Dendritic cell treated with granulocyte-macrophage colony-stimulating factor and Interleukin-4, amounts not matched to agents 40 ng/mL and 50 ng/mL, for 4 days (primary cell): ENCODE measurements around the gene SRPK3.

ENCODE experiments used
- H3K27ac Mint-ChIP-seq: one replicate; pipeline ENCODE4 v1.8.0; 2022; ENCODE audit warnings: mild to moderate bottlenecking, mixed read lengths
- H3K27me3 Mint-ChIP-seq: one replicate; pipeline ENCODE4 v1.8.0; 2022; ENCODE audit warnings: mild to moderate bottlenecking, mixed read lengths
- H3K36me3 Mint-ChIP-seq: one replicate; pipeline ENCODE4 v1.8.0; 2022; ENCODE audit warnings: low read depth, mixed read lengths
- H3K4me1 Mint-ChIP-seq: one replicate; pipeline ENCODE4 v1.8.0; 2022; ENCODE audit warnings: low read depth, mixed read lengths
- H3K4me3 Mint-ChIP-seq: one replicate; pipeline ENCODE4 v1.8.0; 2022; ENCODE audit warnings: mild to moderate bottlenecking, moderate library complexity, mixed read lengths
- H3K9me3 Mint-ChIP-seq: one replicate; pipeline ENCODE4 v1.8.0; 2022; ENCODE audit warnings: mixed read lengths
- intact Hi-C: fragments of 100-400 bp; cut with micrococcal nuclease; formaldehyde crosslinking; loops from one replicate; pipeline ENCODE4 v1.15.0; 2022

Gene SRPK3

DNA sequence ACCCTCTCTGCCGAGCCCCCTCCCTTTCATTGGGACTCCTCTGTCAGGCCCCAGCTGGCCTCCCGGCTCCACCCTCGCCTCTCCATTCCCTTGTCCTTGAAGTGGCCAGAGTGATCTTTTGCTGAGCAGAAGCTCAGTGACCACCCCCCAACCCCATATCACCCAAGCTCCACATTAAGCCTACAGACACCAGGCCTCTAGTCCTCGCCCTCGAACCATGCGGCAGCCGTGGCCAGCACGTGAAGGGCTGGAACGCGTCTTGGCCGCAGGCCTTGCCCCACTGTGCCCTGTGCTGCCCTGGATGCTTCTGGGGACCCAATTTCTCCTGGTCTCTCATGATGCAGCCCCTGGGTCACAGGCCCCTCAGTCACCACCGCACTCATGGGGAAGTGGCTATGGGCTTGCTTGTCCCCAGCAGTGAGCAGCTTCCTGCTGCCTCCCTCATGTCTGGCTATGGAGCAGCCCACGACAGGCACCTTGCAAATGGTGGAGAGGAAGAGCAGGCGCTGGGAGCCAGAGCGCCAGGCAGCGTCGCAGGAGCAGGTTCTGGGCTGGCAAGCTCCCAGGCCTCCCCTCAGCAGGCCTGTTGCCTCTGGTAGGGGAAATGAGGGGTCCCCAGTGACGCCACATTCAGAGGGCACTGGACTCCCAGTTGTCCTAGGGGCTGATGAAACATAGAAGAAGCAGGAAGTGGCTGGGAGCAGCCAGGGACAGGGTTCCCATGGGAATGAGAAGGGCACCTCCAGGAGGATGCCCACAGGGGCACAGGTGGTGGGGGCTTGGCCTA is 757 bp upstream of the SRPK3 start:
- peaks cover 7% of the 10 kb centered on the region for H3K4me1 Mint-ChIP-seq
- intact Hi-C loops = no loop called here
- no peak overlapping the region for H3K4me3 Mint-ChIP-seq
- peak overlapping the region; percentile 42 for H3K27ac Mint-ChIP-seq
- H3K9me3 Mint-ChIP-seq = no peaks in the 10 kb centered on the region
- peaks cover 27% of the 10 kb centered on the region for H3K36me3 Mint-ChIP-seq
- H3K27me3 Mint-ChIP-seq = peaks cover 37% of the 10 kb centered on the region

DNA sequence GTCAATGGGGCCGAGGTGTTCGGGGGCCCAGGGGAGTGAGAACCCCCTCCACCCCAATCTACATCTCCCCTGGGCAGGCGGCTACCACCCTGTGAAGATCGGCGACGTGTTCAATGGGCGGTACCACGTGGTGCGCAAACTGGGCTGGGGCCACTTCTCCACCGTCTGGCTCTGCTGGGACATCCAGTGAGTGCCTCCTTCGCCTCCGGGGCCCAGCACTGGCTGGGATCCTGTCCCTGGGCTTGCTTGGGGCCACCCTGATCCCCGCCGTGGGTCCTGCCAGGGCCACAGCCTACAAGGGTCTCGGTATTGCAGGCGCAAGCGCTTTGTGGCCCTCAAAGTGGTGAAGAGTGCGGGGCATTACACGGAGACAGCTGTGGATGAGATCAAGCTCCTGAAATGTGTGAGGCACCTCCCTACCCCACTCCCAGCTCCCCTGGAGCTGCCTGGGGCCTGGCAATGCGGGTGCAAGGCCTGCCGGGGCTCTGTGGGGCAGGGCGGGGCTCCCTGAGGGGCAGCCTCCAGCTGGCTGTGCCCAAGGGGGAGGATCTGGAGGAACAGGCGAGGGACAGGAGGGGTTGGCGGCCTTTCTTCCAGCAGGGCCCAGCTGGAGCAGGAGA is 697 bp downstream of the SRPK3 start:
- H3K27me3 Mint-ChIP-seq = peaks cover 37% of the 10 kb centered on the region
- H3K36me3 Mint-ChIP-seq = peaks cover 42% of the 10 kb centered on the region
- H3K9me3 Mint-ChIP-seq = no peaks in the 10 kb centered on the region
- intact Hi-C loops = no loop called here
- H3K4me1 Mint-ChIP-seq = peaks cover 7% of the 10 kb centered on the region
- no peak overlapping the region for H3K4me3 Mint-ChIP-seq
- H3K27ac Mint-ChIP-seq = no peak overlapping the region

DNA sequence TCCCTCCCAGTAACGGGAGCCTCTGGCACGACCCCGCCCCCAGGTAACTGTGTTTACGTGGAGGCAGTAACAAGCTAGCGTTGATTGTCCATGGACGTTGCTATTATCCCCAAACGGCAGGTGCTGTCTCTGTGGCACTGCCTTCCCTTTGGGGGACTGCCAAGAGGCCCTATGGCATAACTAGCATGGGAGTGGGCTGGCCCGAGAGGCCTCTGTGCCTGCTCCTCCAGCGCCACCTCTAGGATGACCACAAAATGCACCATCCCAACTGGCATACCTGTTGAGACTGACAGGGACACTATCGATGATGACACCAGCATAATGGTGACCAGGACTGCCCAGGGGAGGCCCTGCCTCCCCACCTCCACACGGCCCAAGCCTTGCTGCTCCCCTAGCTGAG is 1.5 kb downstream of the SRPK3 start:
- no peak overlapping the region for H3K27ac Mint-ChIP-seq

DNA sequence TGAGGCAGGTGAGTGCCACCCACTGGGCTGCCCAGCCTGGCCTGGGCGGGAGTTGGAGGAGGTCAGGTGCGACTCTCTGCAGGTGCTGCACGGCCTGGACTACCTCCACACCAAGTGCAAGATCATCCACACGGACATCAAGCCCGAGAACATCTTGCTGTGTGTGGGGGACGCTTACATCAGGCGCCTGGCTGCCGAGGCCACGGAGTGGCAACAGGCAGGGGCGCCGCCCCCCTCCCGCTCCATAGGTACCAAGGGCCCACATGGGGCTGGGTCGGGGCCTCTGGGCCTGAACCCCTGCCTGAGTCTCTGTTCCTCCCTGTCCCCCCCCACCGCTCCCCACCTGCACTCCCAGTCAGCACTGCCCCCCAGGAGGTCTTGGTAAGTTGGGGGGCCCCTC is 2.0 kb downstream of the SRPK3 start:
- Mint-ChIP-seq H3K36me3 (peaks cover 54% of the 10 kb centered on the region), H3K4me3 (no peak overlapping the region), H3K27me3 (peaks cover 37% of the 10 kb centered on the region), H3K9me3 (no peaks in the 10 kb centered on the region), H3K27ac (no peak overlapping the region), H3K4me1 (peaks cover 7% of the 10 kb centered on the region)
- intact Hi-C loops = no loop called here

More for the DNA sequence above, 1.5 kb downstream of the SRPK3 start:
- Mint-ChIP-seq H3K9me3 (no peaks in the 10 kb centered on the region), H3K4me1 (peaks cover 7% of the 10 kb centered on the region), H3K27me3 (peaks cover 37% of the 10 kb centered on the region), H3K4me3 (no peak overlapping the region), H3K36me3 (peaks cover 49% of the 10 kb centered on the region)
- intact Hi-C loops = no loop called here

DNA sequence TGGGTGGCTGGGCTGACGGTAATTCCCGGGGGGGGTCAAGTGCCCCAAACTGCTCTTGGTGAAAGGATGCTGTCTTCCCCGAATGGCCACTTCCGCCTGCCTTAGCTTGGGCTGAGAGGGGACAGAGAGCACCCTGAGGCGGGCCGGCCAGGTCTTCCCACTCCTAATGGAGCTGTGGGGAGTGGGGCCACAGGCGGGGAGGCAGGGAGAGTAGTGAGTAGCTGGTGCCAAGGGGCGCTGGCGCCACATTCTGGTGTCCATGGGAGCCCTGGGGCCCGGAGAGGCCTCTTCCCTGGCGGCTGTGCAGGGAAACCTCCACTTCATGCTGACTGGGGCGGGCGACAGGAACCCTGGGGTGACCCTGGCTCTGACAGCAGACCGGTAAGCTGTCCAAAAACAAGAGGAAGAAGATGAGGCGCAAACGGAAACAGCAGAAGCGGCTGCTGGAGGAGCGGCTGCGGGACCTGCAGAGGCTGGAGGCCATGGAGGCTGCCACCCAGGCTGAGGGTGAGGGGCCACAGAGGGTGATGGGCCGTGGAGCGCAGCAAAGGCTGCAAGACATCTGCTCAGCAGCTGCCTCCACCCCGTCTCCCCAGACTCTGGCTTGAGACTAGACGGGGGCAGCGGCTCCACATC is 2.7 kb downstream of the SRPK3 start:
- peaks cover 7% of the 10 kb centered on the region for H3K4me1 Mint-ChIP-seq
- no peak overlapping the region for H3K4me3 Mint-ChIP-seq
- intact Hi-C loops = no loop called here
- H3K27ac Mint-ChIP-seq = no peak overlapping the region
- H3K27me3 Mint-ChIP-seq = peaks cover 32% of the 10 kb centered on the region
- H3K9me3 Mint-ChIP-seq = no peaks in the 10 kb centered on the region
- peaks cover 61% of the 10 kb centered on the region for H3K36me3 Mint-ChIP-seq

DNA sequence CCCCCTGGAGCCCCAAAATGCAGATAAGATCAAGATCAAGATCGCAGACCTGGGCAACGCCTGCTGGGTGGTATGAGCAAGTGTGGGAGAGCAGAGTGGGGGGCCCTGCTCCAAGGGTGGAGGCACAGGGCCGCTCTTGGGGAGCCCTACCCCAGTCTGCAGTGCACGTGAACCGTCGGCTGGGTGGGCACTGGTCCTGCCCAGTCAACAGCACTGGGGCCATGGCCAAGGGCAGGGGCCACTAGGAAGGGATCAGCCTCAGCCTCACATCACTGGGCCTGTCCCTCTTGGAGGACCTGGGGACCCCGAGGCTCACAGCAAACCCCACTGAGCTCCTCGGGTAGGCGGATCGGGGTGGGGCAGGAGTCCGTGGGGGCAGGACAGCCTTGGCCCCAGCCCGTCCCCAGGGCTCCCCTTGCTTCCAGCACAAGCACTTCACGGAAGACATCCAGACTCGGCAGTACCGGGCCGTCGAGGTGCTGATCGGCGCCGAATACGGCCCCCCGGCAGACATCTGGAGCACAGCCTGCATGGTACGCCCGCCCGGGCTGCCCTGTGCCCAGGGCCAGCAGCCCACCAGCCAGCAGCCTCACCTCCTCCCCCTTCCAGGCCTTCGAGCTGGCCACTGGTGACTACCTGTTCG is 3.6 kb downstream of the SRPK3 start:
- H3K36me3 Mint-ChIP-seq = peaks cover 70% of the 10 kb centered on the region
- no peak overlapping the region for H3K27ac Mint-ChIP-seq
- no peak overlapping the region for H3K4me3 Mint-ChIP-seq
- H3K27me3 Mint-ChIP-seq = peaks cover 25% of the 10 kb centered on the region
- H3K4me1 Mint-ChIP-seq = peaks cover 7% of the 10 kb centered on the region
- no peaks in the 10 kb centered on the region for H3K9me3 Mint-ChIP-seq
- intact Hi-C loops = no loop called here

DNA sequence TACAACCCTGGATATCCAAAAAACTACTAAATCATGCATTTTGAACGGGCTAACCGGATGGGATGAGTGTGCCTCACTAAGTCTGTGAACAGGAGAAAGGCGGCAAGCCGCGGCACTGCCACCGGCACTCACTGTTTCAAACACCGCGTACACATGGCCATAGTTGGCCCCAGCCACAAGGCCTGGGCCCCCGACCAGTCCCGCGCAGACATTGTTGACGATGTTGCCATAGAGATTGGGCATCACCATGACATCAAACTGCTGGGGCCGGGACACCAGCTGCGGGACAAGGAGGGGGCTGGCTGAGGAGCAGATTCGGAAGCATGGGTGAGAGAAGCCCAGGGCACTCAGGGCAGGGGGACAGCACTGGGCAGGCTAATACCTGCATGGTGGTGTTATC is 5.8 kb downstream of the SRPK3 start:
- Mint-ChIP-seq H3K27ac (no peak overlapping the region), H3K9me3 (no peaks in the 10 kb centered on the region), H3K27me3 (peaks cover 9% of the 10 kb centered on the region), H3K4me1 (no peaks in the 10 kb centered on the region), H3K4me3 (no peak overlapping the region), H3K36me3 (peaks cover 92% of the 10 kb centered on the region)
- intact Hi-C loops = no loop called here

DNA sequence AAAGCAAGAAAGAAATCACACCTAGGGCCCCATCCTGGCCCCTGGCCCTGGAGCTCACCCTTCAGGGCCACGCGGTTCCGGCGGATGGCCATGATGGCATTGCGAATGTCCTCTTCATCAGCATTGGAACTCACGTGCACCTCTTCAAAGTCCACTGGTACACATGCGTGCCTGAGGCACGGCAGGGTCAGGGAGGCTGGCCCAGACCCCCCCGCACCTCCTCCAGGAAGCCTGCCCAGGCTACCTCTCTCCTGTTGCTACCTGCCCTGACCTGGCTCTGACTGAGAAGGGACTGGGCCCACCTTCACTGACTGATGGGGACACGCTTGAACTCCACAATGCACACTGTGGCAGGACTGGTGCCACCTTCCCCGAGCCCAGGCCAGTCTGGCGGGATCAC is 8.8 kb downstream of the SRPK3 start:
- no peaks in the 10 kb centered on the region for H3K27me3 Mint-ChIP-seq
- no peak overlapping the region for H3K4me3 Mint-ChIP-seq
- H3K27ac Mint-ChIP-seq = no peak overlapping the region
- peaks cover 88% of the 10 kb centered on the region for H3K36me3 Mint-ChIP-seq
- intact Hi-C loops = no loop called here
- no peaks in the 10 kb centered on the region for H3K9me3 Mint-ChIP-seq
- peaks cover 8% of the 10 kb centered on the region for H3K4me1 Mint-ChIP-seq

DNA sequence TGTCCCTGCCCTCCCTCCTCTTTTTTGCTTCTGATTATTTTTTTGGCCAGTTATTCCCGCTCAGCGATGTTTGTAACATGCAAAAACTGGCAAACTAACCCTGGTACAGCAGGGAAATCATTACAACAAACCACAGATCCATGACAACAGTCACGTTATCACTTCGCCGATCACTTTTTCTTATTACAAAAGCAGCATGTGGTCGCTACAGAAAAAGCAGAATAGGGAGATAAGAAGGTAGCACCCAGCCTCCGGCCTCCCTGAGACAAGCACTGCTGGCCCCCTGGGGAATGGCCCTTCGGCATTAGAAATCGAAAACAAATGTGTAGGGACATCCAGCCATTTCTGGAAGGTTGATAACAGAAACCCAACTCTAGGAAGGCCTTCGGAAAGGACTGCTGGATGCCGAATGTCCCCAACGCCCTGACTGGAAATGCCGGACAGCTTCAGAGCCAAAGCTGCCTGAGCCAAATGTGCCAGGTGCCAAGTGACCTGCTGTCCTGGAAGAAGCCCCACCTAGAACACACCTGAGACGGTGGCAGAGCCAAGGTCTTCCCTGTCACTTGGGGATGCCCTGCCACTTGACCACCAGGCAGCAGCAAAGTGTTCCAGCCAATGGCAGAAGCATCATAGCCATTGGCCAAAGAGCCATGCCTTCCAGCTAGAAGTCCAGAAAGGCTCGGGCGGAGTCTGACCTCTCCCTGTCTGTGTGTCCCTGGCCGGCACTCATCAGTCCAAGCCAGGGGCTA is 10.4 kb downstream of the SRPK3 start:
- no peaks in the 10 kb centered on the region for H3K9me3 Mint-ChIP-seq
- H3K4me3 Mint-ChIP-seq = no peak overlapping the region
- peaks cover 83% of the 10 kb centered on the region for H3K36me3 Mint-ChIP-seq
- intact Hi-C loops = no loop called here
- H3K27me3 Mint-ChIP-seq = no peaks in the 10 kb centered on the region
- H3K4me1 Mint-ChIP-seq = peaks cover 24% of the 10 kb centered on the region
- no peak overlapping the region for H3K27ac Mint-ChIP-seq

DNA sequence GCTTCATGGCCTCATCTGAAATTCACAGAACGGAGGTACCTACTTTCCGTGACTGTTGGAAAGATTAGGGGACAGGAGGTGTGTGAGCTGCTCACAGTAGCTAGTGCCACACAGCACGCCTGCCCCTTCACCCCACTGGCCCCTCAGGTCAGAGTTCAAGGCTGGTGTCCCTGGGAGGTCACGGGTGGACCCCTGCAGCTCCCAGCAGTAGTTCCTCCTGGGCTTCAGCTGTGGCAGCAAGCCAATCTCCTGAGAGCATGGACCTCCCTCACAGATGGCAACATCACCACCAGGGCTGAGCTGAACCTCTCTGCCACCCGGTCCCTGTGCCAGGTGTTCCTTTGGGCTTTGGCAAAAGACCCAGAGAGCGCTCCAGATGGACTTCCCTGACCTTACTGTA is 11.5 kb downstream of the SRPK3 start:
- no peaks in the 10 kb centered on the region for H3K9me3 Mint-ChIP-seq
- peaks cover 83% of the 10 kb centered on the region for H3K36me3 Mint-ChIP-seq
- intact Hi-C loops = no loop called here
- peaks cover 27% of the 10 kb centered on the region for H3K4me1 Mint-ChIP-seq
- H3K4me3 Mint-ChIP-seq = no peak overlapping the region
- peak overlapping the region; percentile 89 for H3K27ac Mint-ChIP-seq
- H3K27me3 Mint-ChIP-seq = no peaks in the 10 kb centered on the region

DNA sequence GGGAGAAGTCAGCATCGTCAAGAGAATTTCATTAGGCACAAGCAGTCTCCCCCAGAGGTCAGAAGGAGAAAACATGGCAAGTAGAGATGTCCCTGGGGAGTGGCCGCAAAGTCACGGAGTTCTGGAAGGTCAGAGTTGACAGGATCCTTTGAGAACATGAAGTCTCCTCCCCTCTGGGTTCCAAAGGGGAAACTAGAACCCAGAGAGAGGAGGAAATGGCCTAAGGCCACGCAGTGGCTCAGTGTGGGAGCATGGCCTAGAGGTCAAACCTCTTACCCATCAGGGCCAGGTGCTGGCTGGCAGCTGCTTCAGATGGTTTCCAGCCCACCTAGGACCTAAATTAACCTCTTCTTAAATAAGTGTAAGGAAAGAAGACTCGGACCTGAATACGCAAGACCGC is 12.4 kb downstream of the SRPK3 start:
- peaks cover 83% of the 10 kb centered on the region for H3K36me3 Mint-ChIP-seq
- H3K9me3 Mint-ChIP-seq = no peaks in the 10 kb centered on the region
- H3K4me1 Mint-ChIP-seq = peaks cover 27% of the 10 kb centered on the region
- H3K27me3 Mint-ChIP-seq = no peaks in the 10 kb centered on the region
- intact Hi-C loops = no loop called here
- H3K27ac Mint-ChIP-seq = peak overlapping the region; percentile 89
- H3K4me3 Mint-ChIP-seq = peak overlapping the region; percentile 93

DNA sequence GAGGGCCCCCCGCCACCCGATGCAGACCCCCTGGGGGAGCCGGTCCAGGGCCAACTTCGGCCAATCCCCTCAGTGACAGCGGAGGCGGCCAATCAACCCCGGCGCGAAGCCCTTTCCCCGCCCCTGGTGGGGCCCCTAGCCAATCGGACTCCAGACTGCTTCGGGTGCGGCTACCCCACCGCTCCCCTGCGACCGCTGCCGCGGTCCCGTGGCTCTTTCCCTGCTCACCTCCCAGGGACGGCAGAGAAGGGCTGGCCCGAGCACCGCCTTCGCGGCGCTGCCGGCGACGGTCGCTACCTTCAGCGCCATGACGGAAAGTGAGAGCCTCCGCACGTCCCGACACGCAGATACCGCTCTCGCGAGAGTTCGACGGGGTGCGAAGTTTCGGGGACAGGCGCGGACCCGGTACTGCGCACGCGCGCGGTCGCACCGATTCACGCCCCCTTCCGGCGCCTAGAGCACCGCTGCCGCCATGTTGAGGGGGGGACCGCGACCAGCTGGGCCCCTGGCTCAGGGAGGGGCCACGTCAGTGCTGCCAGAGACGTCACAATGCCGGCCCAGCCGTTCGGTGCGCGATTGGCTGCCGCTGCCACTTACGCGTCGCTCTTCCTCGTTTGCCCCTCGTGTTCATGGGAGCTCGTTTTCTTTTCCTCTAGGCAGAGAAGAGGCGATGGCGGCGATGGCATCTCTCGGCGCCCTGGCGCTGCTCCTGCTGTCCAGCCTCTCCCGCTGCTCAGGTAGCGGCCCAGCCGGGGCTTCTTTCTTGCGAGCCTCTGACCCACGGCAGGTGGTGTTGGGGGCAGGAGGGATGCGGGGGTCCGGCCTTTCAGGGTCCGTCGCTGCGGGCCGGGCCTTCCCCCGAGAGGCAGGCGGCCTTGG is 13.4 kb downstream of the SRPK3 start, which contains the start of the genes IDH3G and SSR4:
TSS of gene IDH3G (minus strand) at position 358 of the 879 bp plus-strand sequence. CDS start at position 309, 49 bp downstream.
TSS of gene SSR4 (plus strand) at position 651 of the 879 bp plus-strand sequence. CDS start at position 671, 20 bp downstream.
- Mint-ChIP-seq H3K9me3 (no peaks in the 10 kb centered on the region), H3K4me3 (peak within 1 kb of the TSS; percentile 93), H3K27ac (peak within 1 kb of the TSS; percentile 89), H3K36me3 (peaks cover 83% of the 10 kb centered on the region), H3K4me1 (peaks cover 27% of the 10 kb centered on the region), H3K27me3 (no peaks in the 10 kb centered on the region)
- intact Hi-C loops = loop anchor here (1.0 kb wide), 1 partner anchor 131 kb away; no protein-coding TSS in a partner anchor
